OCI-LY3 (cell line): ENCODE results near the gene ASB12.
"Not testable (repeated sequence)": the region's sequence is repeated elsewhere in the genome, so short reads cannot be mapped to it uniquely, and the experiment has no call there.

Experiments
- H2AFZ ChIP-seq: fragments of 200-600, 300-600 bp; shearing (Covaris generic); 2 replicates; pipeline ENCODE4 v1.6.0; 2014; ENCODE audit warnings: antibody characterized with exemption, low read depth, low read length
- H3K27ac ChIP-seq: fragments of 200-600, 300-600 bp; sonication (generic); 2 replicates; pipeline ENCODE4 v1.5.1; 2014; ENCODE audit warnings: mild to moderate bottlenecking, low read length, moderate library complexity, mixed read lengths
- H3K27me3 ChIP-seq: fragments of 200-600, 300-600 bp; sonication (generic); 2 replicates; pipeline ENCODE4 v1.6.1; 2014; ENCODE audit warnings: low read depth, low read length, mixed read lengths
- H3K36me3 ChIP-seq: fragments of 200-600, 300-600 bp; sonication (generic); replicated peaks from 2 replicates; pipeline ENCODE3; 2014; ENCODE audit warnings: low read depth, low read length, mixed read lengths
- H3K4me1 ChIP-seq: fragments of 300-600, 200-600 bp; sonication (generic); 2 replicates; pipeline ENCODE4 v1.6.1; 2014; ENCODE audit warnings: low read length, mixed read lengths
- H3K4me2 ChIP-seq: fragments of 200-600, 300-600 bp; sonication (generic); 2 replicates; pipeline ENCODE4 v1.6.1; 2014; ENCODE audit warnings: low read length, mixed read lengths
- H3K4me3 ChIP-seq: fragments of 300-600, 200-600 bp; sonication (generic); 2 replicates; pipeline ENCODE4 v1.5.1; 2014; ENCODE audit warnings: antibody characterized with exemption, mild to moderate bottlenecking, low read length, moderate library complexity
- H3K79me2 ChIP-seq: fragments of 300-600, 200-600 bp; shearing (Covaris generic); 2 replicates; pipeline ENCODE4 v1.6.1; 2014; ENCODE audit warnings: mild to moderate bottlenecking, low read length, mixed read lengths
- H3K9ac ChIP-seq: fragments of 300-600, 200-600 bp; shearing (Covaris generic); 2 replicates; pipeline ENCODE4 v1.6.0; 2014; ENCODE audit warnings: mild to moderate bottlenecking, low read length, moderate library complexity
- H3K9me3 ChIP-seq: fragments of 200-600, 300-600 bp; shearing (Covaris generic); 2 replicates; pipeline ENCODE4 v1.6.1; 2014; ENCODE audit warnings: low read length, mixed read lengths; ENCODE audit not compliant: insufficient read depth
- H4K20me1 ChIP-seq: fragments of 200-600, 300-600 bp; sonication (generic); 2 replicates; pipeline ENCODE4 v1.6.1; 2016; ENCODE audit warnings: low read length, mixed read lengths; ENCODE audit not compliant: insufficient read depth
- CTCF ChIP-seq: fragments of 200-600, 300-600 bp; sonication (generic); IDR thresholded peaks from 2 replicates; pipeline ENCODE4 v1.5.1; 2014; ENCODE audit warnings: antibody characterized with exemption, low read length, low read depth
- EZH2phosphoT487 ChIP-seq: fragments of 200-600 bp; shearing (Covaris generic); IDR thresholded peaks from 2 replicates; pipeline ENCODE4 v1.6.1; 2018; ENCODE audit warnings: antibody characterized with exemption, mixed run types, low read depth

Gene ASB12

GRCh38 chrX:64230123-64230970 lies at the start of gene ASB12:
TSS of gene ASB12 (minus strand) at chrX:64230607. CDS start at chrX:64225650, 4,957 bp downstream.
- no peak within 1 kb of the TSS for H3K9ac ChIP-seq
- no peaks in the 10 kb centered on the region for H3K4me1 ChIP-seq
- H3K27ac ChIP-seq = no peak within 1 kb of the TSS
- H3K4me3 ChIP-seq = no peak within 1 kb of the TSS
- no peaks in the 10 kb centered on the region for H3K9me3 ChIP-seq
- TF ChIP-seq CTCF = no peak
- TF ChIP-seq EZH2phosphoT487 = no peak
- no peaks in the 10 kb centered on the region for H3K79me2 ChIP-seq
- no peaks in the 10 kb centered on the region for H3K27me3 ChIP-seq
- H4K20me1 ChIP-seq = no peaks in the 10 kb centered on the region
- no peak within 1 kb of the TSS for H3K4me2 ChIP-seq
- no peaks in the 10 kb centered on the region for H3K36me3 ChIP-seq
- no peak within 1 kb of the TSS for H2AFZ ChIP-seq

GRCh38 chrX:64265265-64265664 lies 34.9 kb upstream of the ASB12 start:
- no peaks in the 10 kb centered on the region for H3K36me3 ChIP-seq
- H3K9me3 ChIP-seq = no peaks in the 10 kb centered on the region
- H3K4me2 ChIP-seq = no peak overlapping the region
- no peak overlapping the region for H3K4me3 ChIP-seq
- TF ChIP-seq EZH2phosphoT487 (no peak), CTCF (no peak)
- no peaks in the 10 kb centered on the region for H3K4me1 ChIP-seq
- no peak overlapping the region for H2AFZ ChIP-seq
- no peaks in the 10 kb centered on the region for H4K20me1 ChIP-seq
- H3K27ac ChIP-seq = no peak overlapping the region
- no peaks in the 10 kb centered on the region for H3K27me3 ChIP-seq
- H3K79me2 ChIP-seq = no peaks in the 10 kb centered on the region
- H3K9ac ChIP-seq = no peak overlapping the region

GRCh38 chrX:64229154-64229553 lies 1.3 kb downstream of the ASB12 start:
- TF ChIP-seq EZH2phosphoT487 = no peak
- no peak for TF ChIP-seq CTCF
- no peaks in the 10 kb centered on the region for H3K36me3 ChIP-seq
- H2AFZ ChIP-seq = no peak overlapping the region
- H3K79me2 ChIP-seq = no peaks in the 10 kb centered on the region
- no peak overlapping the region for H3K9ac ChIP-seq
- H3K27me3 ChIP-seq = no peaks in the 10 kb centered on the region
- no peaks in the 10 kb centered on the region for H3K9me3 ChIP-seq
- no peak overlapping the region for H3K27ac ChIP-seq
- H4K20me1 ChIP-seq = no peaks in the 10 kb centered on the region
- no peak overlapping the region for H3K4me2 ChIP-seq
- H3K4me3 ChIP-seq = no peak overlapping the region
- no peaks in the 10 kb centered on the region for H3K4me1 ChIP-seq

- no peaks in the 10 kb centered on the region for H3K36me3 ChIP-seq
- no peak overlapping the region for H3K4me3 ChIP-seq
- H3K9me3 ChIP-seq = no peaks in the 10 kb centered on the region
- no peaks in the 10 kb centered on the region for H3K27me3 ChIP-seq
- no peaks in the 10 kb centered on the region for H3K4me1 ChIP-seq
- H3K9ac ChIP-seq = no peak overlapping the region
- no peak overlapping the region for H2AFZ ChIP-seq
- H3K4me2 ChIP-seq = no peak overlapping the region
- no peaks in the 10 kb centered on the region for H3K79me2 ChIP-seq
- H4K20me1 ChIP-seq = no peaks in the 10 kb centered on the region
- H3K27ac ChIP-seq = no peak overlapping the region
- TF ChIP-seq EZH2phosphoT487 = no peak
- no peak for TF ChIP-seq CTCF
Measured at GRCh38 chrX:64218023-64218422, 12.4 kb downstream of the ASB12 start.

- H3K9ac ChIP-seq, H3K27me3 ChIP-seq, H2AFZ ChIP-seq, H4K20me1 ChIP-seq, H3K4me1 ChIP-seq, H3K9me3 ChIP-seq, H3K4me3 ChIP-seq, H3K27ac ChIP-seq, H3K79me2 ChIP-seq, H3K36me3 ChIP-seq, H3K4me2 ChIP-seq: not testable (repeated sequence)
Measured at GRCh38 chrX:64213989-64214388, 16.4 kb downstream of the ASB12 start.
